DMS114 treated with DMSO at 0.1 percent for 48 hours (cell line): ENCODE results near the gene SSX2IP.
A peak's percentile ranks its signal among the peaks of the same experiment; 100 is the strongest.
"Not testable (repeated sequence)": the region's sequence is repeated elsewhere in the genome, so short reads cannot be mapped to it uniquely, and the experiment has no call there.

ENCODE experiments used
- DNase-seq: peaks from one replicate; lab custom pipeline; 2025; ENCODE audit not compliant: unreplicated experiment; lab: John Stamatoyannopoulos, UW

SSX2IP gene

GRCh38 chr1:84677415-84678099 is 12.7 kb downstream of the SSX2IP start:
- DNase-seq, result no peak

- DNase-seq, result no peak
Observed at GRCh38 chr1:84675631-84676030, 14.6 kb downstream of the SSX2IP start.

- no peak for DNase-seq
Observed at GRCh38 chr1:84675106-84675505, 15.2 kb downstream of the SSX2IP start.

GRCh38 chr1:84674705-84675104 is 15.6 kb downstream of the SSX2IP start:
- no peak for DNase-seq

- DNase-seq, result no peak
Observed at GRCh38 chr1:84674021-84674420, 16.2 kb downstream of the SSX2IP start.

- no peak for DNase-seq
Observed at GRCh38 chr1:84672080-84672854, 18.0 kb downstream of the SSX2IP start.

- no peak for DNase-seq
Observed at GRCh38 chr1:84669831-84670230, 20.4 kb downstream of the SSX2IP start.

GRCh38 chr1:84668185-84668584 is 22.1 kb downstream of the SSX2IP start:
- peak; percentile 8 for DNase-seq

- no peak for DNase-seq
Observed at GRCh38 chr1:84665703-84666317, 24.5 kb downstream of the SSX2IP start.

GRCh38 chr1:84653130-84653677 is 37.1 kb downstream of the SSX2IP start:
- no peak for DNase-seq

GRCh38 chr1:84644472-84644871 is 45.8 kb downstream of the SSX2IP start:
- DNase-seq, result no peak

GRCh38 chr1:84643183-84643582 is 47.1 kb downstream of the SSX2IP start:
- no peak for DNase-seq

GRCh38 chr1:84642774-84643173 is 47.5 kb downstream of the SSX2IP start:
- no peak for DNase-seq

- DNase-seq, result not testable (repeated sequence)
Observed at GRCh38 chr1:84639731-84640130, 50.5 kb downstream of the SSX2IP start.

- no peak for DNase-seq
Observed at GRCh38 chr1:84635429-84635828, 54.8 kb downstream of the SSX2IP start.

GRCh38 chr1:84634536-84635205 is 55.6 kb downstream of the SSX2IP start:
- DNase-seq, result no peak

- no peak for DNase-seq
Observed at GRCh38 chr1:84632673-84633434, 57.4 kb downstream of the SSX2IP start.

- no peak for DNase-seq
Observed at GRCh38 chr1:84632137-84632536, 58.1 kb downstream of the SSX2IP start.

- no peak for DNase-seq
Observed at GRCh38 chr1:84624876-84625275, 65.4 kb downstream of the SSX2IP start.

GRCh38 chr1:84621553-84621952 is 68.7 kb downstream of the SSX2IP start:
- no peak for DNase-seq
